ENCODE results near the gene XYLT1.

DNA sequence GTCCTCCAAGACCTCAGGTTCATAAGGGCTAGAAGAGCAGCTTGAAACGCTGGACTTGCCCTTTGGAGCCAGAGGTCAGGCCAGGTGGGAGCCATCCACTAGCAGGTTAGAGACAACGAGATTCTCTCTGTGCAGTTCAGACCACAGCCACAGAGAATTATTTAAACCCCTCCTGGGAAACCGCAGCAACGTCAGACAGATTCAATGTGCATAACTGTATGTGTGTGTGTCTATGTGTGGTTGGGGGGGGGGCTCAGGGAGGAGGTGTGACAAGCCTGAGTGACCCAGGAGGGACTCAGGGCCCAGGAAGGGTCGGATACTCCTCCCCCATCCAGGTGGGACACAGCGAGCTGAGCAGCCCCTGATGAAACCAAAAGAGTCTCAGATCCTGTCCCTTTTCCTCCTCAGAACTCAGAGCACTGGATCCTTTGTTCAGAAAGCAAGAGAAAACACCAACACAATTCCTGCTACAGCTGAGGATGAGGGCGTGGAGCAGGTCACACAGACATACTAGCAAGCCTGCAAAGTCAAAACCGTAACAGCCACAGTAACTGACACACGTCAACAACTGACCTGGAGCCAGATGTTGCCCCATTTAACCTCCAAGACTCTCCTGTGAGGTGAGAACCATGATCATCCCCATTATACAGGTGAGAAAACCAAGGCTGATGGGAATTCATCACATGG is 66.8 kb downstream of the XYLT1 start:
- TF ChIP-seq CTCF (IDR thresholded peaks at IDR 0.05; ENCODE audit: poor library complexity, severe bottlenecking) (no peak), POLR2AphosphoS5 (IDR thresholded peaks at IDR 0.05) (no peak), RAD21 (conservative IDR thresholded peaks at IDR 0.05) (no peak), SMC3 (conservative IDR thresholded peaks at IDR 0.05; ENCODE audit: poor library complexity) (no peak), EP300 (conservative IDR thresholded peaks at IDR 0.05; ENCODE audit: poor library complexity, severe bottlenecking) (no peak)
- TF ChIP-seq, protein P1, sequence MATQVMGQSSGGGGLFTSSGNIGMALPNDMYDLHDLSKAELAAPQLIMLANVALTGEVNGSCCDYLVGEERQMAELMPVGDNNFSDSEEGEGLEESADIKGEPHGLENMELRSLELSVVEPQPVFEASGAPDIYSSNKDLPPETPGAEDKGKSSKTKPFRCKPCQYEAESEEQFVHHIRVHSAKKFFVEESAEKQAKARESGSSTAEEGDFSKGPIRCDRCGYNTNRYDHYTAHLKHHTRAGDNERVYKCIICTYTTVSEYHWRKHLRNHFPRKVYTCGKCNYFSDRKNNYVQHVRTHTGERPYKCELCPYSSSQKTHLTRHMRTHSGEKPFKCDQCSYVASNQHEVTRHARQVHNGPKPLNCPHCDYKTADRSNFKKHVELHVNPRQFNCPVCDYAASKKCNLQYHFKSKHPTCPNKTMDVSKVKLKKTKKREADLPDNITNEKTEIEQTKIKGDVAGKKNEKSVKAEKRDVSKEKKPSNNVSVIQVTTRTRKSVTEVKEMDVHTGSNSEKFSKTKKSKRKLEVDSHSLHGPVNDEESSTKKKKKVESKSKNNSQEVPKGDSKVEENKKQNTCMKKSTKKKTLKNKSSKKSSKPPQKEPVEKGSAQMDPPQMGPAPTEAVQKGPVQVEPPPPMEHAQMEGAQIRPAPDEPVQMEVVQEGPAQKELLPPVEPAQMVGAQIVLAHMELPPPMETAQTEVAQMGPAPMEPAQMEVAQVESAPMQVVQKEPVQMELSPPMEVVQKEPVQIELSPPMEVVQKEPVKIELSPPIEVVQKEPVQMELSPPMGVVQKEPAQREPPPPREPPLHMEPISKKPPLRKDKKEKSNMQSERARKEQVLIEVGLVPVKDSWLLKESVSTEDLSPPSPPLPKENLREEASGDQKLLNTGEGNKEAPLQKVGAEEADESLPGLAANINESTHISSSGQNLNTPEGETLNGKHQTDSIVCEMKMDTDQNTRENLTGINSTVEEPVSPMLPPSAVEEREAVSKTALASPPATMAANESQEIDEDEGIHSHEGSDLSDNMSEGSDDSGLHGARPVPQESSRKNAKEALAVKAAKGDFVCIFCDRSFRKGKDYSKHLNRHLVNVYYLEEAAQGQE (IDR thresholded peaks at IDR 0.05; ENCODE audit: borderline replicate concordance): no peak
